Esophagus squamous epithelium (tissue), 4 donors: ENCODE data around the gene PHF21B.

Experiments used
- POLR2A ChIP-seq, 4 donors: fragments of 450-650 bp; IDR thresholded peaks; one replicate each; pipeline ENCODE4 v1.6.1; 2017; ENCODE audit warnings: antibody characterized with exemption in 4 of 4, mild to moderate bottlenecking in 4 of 4, moderate library complexity in 3 of 4
- TF ChIP-seq, protein P1 (sequence below), 6 experiments: fragments of 450-650 bp in 4 of 6; fragments of 200-600 bp in 2 of 6; sonication (generic) in 2 of 6; IDR thresholded peaks; one replicate each; pipeline ENCODE4 v1.5.1; 2016 to 2019; ENCODE audit warnings: antibody characterized with exemption in 6 of 6, mild to moderate bottlenecking in 4 of 6, moderate library complexity in 4 of 6

GRCh38 chr22:44926124-44926475 lies 83.7 kb downstream of the PHF21B start:
- TF ChIP-seq, protein P1, sequence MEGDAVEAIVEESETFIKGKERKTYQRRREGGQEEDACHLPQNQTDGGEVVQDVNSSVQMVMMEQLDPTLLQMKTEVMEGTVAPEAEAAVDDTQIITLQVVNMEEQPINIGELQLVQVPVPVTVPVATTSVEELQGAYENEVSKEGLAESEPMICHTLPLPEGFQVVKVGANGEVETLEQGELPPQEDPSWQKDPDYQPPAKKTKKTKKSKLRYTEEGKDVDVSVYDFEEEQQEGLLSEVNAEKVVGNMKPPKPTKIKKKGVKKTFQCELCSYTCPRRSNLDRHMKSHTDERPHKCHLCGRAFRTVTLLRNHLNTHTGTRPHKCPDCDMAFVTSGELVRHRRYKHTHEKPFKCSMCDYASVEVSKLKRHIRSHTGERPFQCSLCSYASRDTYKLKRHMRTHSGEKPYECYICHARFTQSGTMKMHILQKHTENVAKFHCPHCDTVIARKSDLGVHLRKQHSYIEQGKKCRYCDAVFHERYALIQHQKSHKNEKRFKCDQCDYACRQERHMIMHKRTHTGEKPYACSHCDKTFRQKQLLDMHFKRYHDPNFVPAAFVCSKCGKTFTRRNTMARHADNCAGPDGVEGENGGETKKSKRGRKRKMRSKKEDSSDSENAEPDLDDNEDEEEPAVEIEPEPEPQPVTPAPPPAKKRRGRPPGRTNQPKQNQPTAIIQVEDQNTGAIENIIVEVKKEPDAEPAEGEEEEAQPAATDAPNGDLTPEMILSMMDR (IDR thresholded peaks at IDR 0.05) = no peak
- no peak for TF ChIP-seq POLR2A (IDR thresholded peaks at IDR 0.05)
